ENCODE results near the gene EYS.
"Not testable (repeated sequence)": the region's sequence is repeated elsewhere in the genome, so short reads cannot be mapped to it uniquely, and the experiment has no call there.

The EYS gene

GRCh38 chr6:64041373-64041772 is 1665.7 kb downstream of the EYS start:
- no peak overlapping the region for H3K27ac ChIP-seq
- no peak for DNase-seq (ENCODE audit: low read depth, low spot score)

GRCh38 chr6:64040113-64040512 is 1666.9 kb downstream of the EYS start:
- H3K27ac ChIP-seq, result no peak overlapping the region
- DNase-seq (ENCODE audit: low read depth, low spot score), result no peak

GRCh38 chr6:64037427-64037826 is 1669.6 kb downstream of the EYS start:
- DNase-seq (ENCODE audit: low read depth, low spot score), result no peak
- H3K27ac ChIP-seq, result no peak overlapping the region

- DNase-seq (ENCODE audit: low read depth, low spot score), result peak; percentile 88
- H3K27ac ChIP-seq, result peak overlapping the region; percentile 85
These were observed 1671.9 kb downstream of the EYS start for GRCh38 chr6:64034910-64035655.

- H3K27ac ChIP-seq, result peak overlapping the region; percentile 85
- DNase-seq (ENCODE audit: low read depth, low spot score), result no peak
These were observed 1672.7 kb downstream of the EYS start for GRCh38 chr6:64034291-64034690.

- DNase-seq (ENCODE audit: low read depth, low spot score); H3K27ac ChIP-seq: not testable (repeated sequence)
These were observed 1675.9 kb downstream of the EYS start for GRCh38 chr6:64030950-64031618.

- no peak for DNase-seq (ENCODE audit: low read depth, low spot score)
- H3K27ac ChIP-seq, result no peak overlapping the region
These were observed 1683.3 kb downstream of the EYS start for GRCh38 chr6:64023693-64024092.

GRCh38 chr6:64014595-64014994 is 1692.4 kb downstream of the EYS start:
- DNase-seq (ENCODE audit: low read depth, low spot score), result no peak
- H3K27ac ChIP-seq, result no peak overlapping the region

GRCh38 chr6:64013011-64013410 is 1694.0 kb downstream of the EYS start:
- no peak for DNase-seq (ENCODE audit: low read depth, low spot score)
- no peak overlapping the region for H3K27ac ChIP-seq

GRCh38 chr6:64012351-64013001 is 1694.5 kb downstream of the EYS start:
- DNase-seq (ENCODE audit: low read depth, low spot score), result no peak
- no peak overlapping the region for H3K27ac ChIP-seq

GRCh38 chr6:64010666-64011065 is 1696.4 kb downstream of the EYS start:
- no peak for DNase-seq (ENCODE audit: low read depth, low spot score)

GRCh38 chr6:64010010-64010409 is 1697.0 kb downstream of the EYS start:
- no peak for DNase-seq (ENCODE audit: low read depth, low spot score)
- no peak overlapping the region for H3K27ac ChIP-seq

More at GRCh38 chr6:64010666-64011065, 1696.4 kb downstream of the EYS start:
- no peak overlapping the region for H3K27ac ChIP-seq

GRCh38 chr6:64006246-64006645 is 1700.8 kb downstream of the EYS start:
- no peak overlapping the region for H3K27ac ChIP-seq
- no peak for DNase-seq (ENCODE audit: low read depth, low spot score)

GRCh38 chr6:64000818-64001491 is 1706.1 kb downstream of the EYS start:
- no peak overlapping the region for H3K27ac ChIP-seq

GRCh38 chr6:63999613-64000012 is 1707.4 kb downstream of the EYS start:
- no peak for DNase-seq (ENCODE audit: low read depth, low spot score)

More at GRCh38 chr6:64000818-64001491, 1706.1 kb downstream of the EYS start:
- no peak for DNase-seq (ENCODE audit: low read depth, low spot score)

GRCh38 chr6:63998991-63999390 is 1708.0 kb downstream of the EYS start:
- H3K27ac ChIP-seq, result no peak overlapping the region
- no peak for DNase-seq (ENCODE audit: low read depth, low spot score)

More at GRCh38 chr6:63999613-64000012, 1707.4 kb downstream of the EYS start:
- no peak overlapping the region for H3K27ac ChIP-seq

- no peak overlapping the region for H3K27ac ChIP-seq
- DNase-seq (ENCODE audit: low read depth, low spot score), result no peak
These were observed 1709.3 kb downstream of the EYS start for GRCh38 chr6:63997734-63998133.

- H3K27ac ChIP-seq, result no peak overlapping the region
- no peak for DNase-seq (ENCODE audit: low read depth, low spot score)
These were observed 1709.8 kb downstream of the EYS start for GRCh38 chr6:63997221-63997620.

- no peak for DNase-seq (ENCODE audit: low read depth, low spot score)
- no peak overlapping the region for H3K27ac ChIP-seq
These were observed 1721.8 kb downstream of the EYS start for GRCh38 chr6:63985223-63985622.

- DNase-seq (ENCODE audit: low read depth, low spot score), result no peak
- no peak overlapping the region for H3K27ac ChIP-seq
These were observed 1731.3 kb downstream of the EYS start for GRCh38 chr6:63975699-63976098.

- no peak overlapping the region for H3K27ac ChIP-seq
- no peak for DNase-seq (ENCODE audit: low read depth, low spot score)
These were observed 1738.4 kb downstream of the EYS start for GRCh38 chr6:63968650-63969049.

Data from epithelial cell of prostate (primary cell).